HG03342 (cell line): ENCODE measurements around the gene MADCAM1.

Experiments used
- ATAC-seq: cut with Tn5 transposase; IDR thresholded peaks from one replicate; pipeline ENCODE4 v1.9.1; 2021; ENCODE audit warnings: mild to moderate bottlenecking, moderate library complexity; ENCODE audit not compliant: unreplicated experiment

MADCAM1 gene

GRCh38 chr19:488505-489417 lies 7.5 kb upstream of the MADCAM1 start:
- peak; percentile 80 for ATAC-seq

GRCh38 chr19:489418-490196 lies 6.7 kb upstream of the MADCAM1 start:
- ATAC-seq, result no peak

GRCh38 chr19:491146-491741 lies 5.0 kb upstream of the MADCAM1 start:
- ATAC-seq, result no peak

GRCh38 chr19:492091-492531 lies 4.2 kb upstream of the MADCAM1 start:
- ATAC-seq, result no peak

GRCh38 chr19:493391-494170 lies 2.7 kb upstream of the MADCAM1 start:
- ATAC-seq, result no peak

- ATAC-seq, result no peak
These were observed 1.9 kb upstream of the MADCAM1 start for GRCh38 chr19:494171-495080.

GRCh38 chr19:495081-495401 lies 1.2 kb upstream of the MADCAM1 start:
- ATAC-seq, result no peak

GRCh38 chr19:495402-496111 lies 729 bp upstream of the MADCAM1 start:
- ATAC-seq, result no peak

- ATAC-seq, result no peak
These were observed 700 bp downstream of the MADCAM1 start for GRCh38 chr19:496986-497385.

- ATAC-seq, result no peak
These were observed 1.2 kb downstream of the MADCAM1 start for GRCh38 chr19:497491-497868.

GRCh38 chr19:497869-498510 lies 1.7 kb downstream of the MADCAM1 start:
- no peak for ATAC-seq

- no peak for ATAC-seq
These were observed 2.2 kb downstream of the MADCAM1 start for GRCh38 chr19:498511-498891.

- no peak for ATAC-seq
These were observed 2.8 kb downstream of the MADCAM1 start for GRCh38 chr19:498977-499623.

GRCh38 chr19:501646-502045 lies 5.4 kb downstream of the MADCAM1 start:
- no peak for ATAC-seq

- ATAC-seq, result no peak
These were observed 8.3 kb downstream of the MADCAM1 start for GRCh38 chr19:504616-505015.

- ATAC-seq, result peak; percentile 52
These were observed 10.4 kb downstream of the MADCAM1 start for GRCh38 chr19:506404-507285.
